ENCODE results near the gene TBX1.

The TBX1 gene

DNA sequence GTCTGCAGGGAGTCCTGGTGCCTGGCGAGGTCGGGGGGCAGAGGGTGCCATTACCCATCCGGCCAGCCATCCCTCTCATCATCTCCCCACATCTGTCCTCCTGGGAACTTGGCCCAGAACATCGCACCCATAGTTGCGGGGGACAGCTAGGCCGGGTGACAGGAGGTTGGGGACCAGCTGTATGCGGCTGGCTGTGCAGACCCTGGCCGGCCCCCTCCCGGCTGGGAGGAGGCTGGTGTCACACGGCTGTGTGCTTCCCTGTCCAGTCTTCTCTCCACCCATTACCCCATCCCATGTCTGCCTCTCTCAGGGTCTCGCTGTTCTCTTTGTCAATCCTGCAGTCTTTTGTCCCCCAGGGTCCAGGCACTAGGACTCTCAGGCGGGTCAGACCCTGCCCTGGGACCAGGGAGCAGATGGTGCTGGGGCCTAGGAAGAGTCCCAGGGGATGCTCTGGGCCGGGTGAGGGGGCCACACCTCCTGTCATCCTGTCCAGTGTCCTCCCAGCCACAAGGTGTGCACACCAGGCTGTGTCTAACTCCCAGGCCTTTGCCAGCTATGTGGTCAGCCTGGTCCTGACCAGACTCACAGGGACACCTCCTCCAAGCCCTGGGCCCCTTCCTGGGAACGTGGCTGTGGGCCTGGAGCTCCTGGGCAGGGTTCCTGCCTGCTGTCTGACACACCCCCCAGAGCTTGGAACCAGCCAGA lies 6.4 kb upstream of the TBX1 start:
- DNase-seq: no peak

DNA sequence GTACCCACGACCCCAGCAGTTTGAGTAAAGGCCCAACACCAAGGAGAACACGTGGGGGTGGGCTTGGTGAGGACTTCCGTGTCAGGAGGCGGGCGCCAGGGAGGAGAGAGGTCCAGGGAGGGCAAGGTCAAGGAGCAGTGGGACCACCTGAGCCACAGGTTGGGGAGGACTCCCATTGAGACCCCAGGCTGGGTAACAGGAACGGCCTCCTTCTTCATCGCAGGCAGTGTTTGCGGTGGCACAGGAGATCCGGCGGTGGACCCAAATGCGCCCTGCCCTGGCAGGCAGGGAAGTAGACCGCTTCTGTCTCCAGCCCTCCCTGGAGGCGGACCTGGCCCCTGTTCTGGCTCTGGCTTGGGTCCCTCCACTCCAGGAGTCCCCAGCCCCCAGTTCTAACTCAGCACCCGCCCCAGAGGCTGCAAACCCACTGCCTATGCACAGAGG lies 5.9 kb upstream of the TBX1 start:
- no peak for DNase-seq

DNA sequence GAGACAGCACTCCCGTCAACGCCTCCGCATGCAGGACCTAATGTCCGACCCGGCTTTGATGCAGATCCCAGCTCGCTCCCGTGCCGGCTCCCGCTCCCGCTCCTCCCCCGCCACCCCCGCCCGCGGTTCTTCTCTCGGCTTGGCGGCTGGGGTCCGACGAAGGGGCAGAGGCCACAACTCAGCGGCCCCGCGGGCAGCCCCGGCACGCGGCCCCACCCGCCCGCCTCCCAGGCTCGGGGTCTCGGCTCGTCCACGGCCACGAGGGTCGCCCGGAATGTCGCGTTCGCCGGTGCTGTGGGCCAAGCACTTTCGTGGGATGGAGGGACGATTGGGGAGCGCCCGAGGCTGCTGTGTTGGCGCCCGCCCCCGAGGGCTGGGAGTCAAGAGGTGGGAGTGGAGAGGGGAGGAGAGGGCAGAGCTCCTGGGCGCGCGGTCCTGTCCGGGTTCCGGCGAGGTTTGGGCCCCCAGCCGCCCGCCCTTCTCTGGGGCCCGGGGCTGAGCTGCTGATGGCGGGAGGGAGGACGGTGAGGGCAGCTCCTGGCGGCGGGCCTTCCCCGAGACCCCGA lies 5.3 kb upstream of the TBX1 start:
- DNase-seq: no peak

DNA sequence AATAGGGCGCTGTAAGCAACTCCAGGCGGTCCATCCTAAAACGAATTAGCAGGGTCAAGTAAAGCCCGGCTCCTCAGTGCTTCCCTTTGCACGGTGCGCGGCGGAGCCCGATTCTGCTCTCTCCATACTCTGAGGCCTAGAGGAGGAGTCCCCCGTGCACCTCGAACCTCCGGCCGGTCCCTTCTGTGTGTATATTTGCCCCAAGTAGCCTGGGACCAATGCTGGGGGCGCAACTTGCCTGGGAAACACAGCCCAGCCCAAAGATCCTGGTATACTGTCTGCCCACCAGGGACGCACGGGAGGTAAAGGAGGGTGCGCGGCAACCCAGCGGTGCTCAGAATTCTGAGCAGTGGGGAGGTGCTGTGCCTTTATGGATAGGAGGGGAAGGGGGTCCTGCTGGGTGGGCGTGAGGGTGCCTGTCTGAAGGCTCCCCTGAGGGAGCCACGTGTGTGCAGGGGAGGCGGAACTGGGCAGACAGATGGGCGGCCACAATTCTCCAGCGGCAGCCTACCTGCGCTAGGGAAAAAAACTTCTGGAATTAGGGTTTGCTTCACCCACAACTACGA lies 4.8 kb upstream of the TBX1 start:
- no peak for DNase-seq

DNA sequence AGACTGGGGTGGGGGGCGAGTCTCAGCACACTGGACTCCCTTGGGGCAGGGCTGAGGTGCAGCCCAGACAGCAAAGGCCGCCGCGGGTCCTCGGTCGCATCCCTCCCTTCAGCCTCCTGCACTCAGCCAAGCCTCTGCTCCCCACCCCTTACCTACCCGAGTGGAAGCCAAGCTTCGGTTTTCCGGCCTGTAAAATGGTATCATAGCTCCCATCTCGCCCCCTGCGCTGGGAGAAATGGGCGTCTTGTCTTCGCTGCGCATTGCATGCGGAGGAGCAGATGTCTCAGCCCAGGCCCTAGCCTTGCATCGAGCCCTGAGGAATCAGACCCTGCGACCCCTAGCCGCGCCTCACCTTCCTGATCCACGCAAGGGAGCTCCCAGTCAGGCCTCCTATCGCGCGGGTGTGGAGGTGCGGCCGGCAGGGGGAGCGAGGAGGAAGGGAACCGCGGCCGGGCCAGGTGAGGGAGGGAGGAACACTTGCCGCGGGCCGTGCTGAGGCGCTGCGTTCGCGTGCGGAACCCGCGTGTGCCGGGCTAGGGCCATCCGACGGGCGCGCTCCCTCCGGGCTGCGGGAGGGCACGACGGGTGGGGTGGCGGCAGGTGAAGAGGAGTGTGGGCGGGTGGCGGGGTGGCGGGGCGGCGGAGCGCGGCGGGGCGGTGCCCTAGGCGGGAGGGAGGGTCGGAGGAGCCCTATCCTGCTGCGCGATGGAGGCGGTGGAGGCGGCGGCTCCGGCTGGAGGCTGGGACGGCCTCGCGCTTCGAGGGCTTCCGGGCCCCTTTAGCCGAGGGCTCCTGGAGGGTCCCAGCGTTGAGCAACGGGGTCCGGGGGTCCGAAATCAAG lies 4.1 kb upstream of the TBX1 start:
- DNase-seq: no peak

DNA sequence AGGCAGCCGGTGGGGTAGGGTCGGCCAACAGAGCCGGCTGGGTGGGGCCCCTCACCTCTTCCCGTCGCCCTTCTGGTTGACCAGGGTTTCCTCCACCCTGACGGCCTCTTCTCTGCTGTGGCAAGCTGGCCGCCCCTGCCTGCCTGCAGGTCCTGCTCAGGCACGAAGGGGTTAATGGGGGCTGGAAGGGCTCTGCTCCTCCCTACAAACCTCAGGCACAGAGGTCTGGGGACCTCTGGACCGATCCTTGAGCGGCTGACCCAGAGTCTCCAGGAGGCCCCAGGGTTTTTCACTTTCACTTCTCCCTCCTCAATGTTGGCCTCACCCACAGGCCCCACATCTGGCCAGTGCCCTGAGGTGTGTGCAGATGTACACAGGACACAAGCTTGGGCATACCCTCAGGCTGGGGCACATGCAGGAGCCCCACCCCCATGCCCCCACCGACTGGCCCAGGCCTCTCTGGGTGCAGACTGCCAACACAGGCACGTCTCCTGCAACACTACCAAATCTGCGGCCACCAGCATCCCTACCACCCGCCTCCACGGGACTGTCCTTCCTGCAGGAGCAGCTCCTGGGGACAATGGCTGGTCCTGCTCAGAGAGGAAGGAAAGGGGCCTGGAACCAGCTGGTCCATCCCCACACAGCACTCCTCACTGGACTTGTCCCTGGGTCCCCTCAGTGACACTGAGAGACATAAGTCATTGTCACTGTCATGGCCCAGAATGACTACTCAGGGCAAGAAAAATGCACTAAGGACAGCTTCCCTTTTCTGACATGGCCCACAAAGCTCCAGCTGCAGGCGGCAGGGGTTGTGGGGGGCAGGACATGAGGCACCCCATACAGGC lies 3.2 kb upstream of the TBX1 start:
- no peak for DNase-seq

DNA sequence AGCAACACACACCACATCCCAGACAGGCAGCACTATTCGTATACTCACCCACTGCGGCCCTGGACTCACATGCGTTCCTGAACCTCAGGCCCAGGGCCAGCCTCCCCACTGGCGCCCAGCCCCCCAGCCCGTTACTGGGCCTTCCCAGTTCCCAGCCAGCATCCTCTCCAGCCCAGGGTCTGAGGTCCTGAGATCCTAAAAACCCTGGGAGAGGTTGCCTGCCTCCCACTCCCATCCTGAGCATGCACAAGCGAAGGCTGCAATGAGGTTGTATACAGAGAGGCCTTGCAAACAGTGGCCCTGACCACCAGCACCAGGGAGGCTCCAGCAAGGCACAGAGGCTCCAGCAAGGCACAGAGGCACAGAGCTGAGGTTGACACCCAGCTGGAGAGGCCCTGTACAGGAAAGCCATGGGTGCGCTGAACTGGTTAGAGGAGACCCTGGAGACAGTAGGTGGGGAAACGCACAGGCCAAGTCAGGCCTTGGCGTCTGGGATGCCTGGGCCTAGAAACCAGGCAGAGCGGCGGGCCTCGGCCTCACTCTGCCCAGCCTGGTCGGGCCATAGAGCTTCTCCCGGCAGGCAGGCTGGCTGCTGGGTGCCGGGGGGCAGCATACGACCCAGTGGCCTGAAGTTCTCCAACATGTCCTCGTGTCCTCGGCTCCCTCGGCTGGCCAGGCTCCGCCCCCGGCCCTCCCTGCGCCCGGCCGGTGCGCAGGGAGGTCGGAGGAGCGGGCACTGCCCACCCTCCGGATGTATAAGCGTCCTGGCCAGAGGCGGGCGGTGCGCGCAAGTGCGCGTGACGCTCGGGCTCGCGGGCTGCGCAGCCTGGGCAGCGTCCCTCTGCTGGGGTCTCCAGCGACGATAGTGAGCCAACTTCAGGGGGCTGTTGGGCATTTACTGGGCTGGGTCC lies 2.3 kb upstream of the TBX1 start:
- DNase-seq: no peak

DNA sequence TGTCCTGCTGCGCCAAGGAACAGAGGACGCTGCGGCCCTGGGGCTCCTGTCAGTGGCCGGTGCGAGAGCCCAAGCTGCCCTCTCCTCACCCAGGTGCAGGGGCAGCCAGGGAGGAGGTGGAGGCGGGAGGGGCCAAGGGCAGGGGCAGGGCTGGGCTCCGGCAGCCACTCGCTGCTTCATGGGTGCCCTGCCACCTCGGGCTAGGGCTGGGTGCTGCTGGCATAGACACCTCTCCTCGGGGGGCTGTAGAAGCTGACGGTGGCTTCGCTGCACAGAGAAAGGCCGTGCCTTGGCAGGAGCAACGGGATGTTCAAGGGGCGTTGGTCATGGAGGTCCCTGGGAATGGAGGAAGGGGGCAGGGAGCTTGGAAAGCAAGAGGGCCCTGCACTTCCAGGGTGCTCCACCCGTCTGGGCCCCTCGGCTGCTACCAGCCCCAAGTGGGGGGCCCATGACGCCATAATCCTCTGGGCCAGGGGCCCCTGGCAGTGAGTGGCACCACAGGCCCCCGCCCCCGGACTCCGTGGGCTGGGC lies 1.6 kb upstream of the TBX1 start:
- no peak for DNase-seq

DNA sequence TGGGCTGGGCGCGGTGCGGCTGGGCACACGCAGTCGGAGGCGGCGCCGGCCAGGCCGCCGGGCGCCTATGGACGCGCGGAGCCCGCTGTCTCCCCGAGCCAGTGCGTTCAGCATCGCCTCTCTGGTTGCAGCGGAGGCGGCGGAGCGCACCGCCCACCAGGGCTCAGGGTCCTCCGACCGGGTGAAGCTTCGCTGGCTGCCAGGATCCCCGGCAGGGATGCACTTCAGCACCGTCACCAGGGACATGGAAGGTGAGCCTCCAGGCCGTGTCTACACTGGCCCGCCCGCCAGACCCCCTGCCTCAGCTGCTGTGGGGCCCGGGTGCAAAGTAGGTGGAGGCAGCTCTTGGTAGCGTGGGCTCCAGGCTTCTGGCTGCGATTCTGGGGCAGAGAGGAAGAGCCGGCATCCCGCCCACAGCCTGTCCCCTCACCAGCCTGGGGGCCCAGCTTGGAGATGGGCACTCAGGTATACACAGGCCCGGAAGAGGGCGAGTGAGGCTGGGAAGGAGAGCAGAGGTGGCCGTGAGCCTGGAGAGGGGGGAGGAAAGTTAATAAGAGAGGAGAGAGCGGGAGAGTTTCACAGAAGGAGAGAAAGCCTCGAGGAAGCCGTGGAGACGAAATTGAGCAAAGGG lies 1.0 kb upstream of the TBX1 start:
- DNase-seq: no peak

DNA sequence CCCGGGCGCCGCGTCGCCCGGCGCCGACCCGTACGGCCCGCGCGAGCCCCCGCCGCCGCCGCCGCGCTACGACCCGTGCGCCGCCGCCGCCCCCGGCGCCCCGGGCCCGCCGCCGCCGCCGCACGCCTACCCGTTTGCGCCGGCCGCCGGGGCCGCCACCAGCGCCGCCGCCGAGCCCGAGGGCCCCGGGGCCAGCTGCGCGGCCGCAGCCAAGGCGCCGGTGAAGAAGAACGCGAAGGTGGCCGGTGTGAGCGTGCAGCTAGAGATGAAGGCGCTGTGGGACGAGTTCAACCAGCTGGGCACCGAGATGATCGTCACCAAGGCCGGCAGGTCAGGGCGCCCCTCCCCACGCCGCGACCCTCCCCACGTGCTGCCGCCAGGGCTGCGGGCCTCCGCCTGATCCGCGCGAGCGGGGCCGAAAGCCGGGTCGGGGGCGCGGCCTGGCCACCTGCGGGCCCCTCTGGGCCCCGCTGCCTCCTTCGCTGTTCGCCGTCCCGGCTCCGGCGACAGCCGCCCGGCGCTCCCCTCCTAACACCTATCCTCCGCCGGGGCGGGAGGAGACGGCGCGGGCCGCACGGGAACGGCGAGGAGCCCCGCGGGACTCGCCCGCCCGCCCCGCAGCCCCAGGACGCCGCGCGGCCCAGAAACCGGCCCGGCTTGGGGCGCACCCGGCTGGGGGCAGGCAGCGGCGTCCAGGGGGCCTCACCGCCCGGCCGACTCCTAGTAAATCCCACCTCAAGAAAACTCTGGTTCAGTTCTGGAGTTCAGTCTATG lies 560 bp downstream of the TBX1 start:
- DNase-seq: no peak

DNA sequence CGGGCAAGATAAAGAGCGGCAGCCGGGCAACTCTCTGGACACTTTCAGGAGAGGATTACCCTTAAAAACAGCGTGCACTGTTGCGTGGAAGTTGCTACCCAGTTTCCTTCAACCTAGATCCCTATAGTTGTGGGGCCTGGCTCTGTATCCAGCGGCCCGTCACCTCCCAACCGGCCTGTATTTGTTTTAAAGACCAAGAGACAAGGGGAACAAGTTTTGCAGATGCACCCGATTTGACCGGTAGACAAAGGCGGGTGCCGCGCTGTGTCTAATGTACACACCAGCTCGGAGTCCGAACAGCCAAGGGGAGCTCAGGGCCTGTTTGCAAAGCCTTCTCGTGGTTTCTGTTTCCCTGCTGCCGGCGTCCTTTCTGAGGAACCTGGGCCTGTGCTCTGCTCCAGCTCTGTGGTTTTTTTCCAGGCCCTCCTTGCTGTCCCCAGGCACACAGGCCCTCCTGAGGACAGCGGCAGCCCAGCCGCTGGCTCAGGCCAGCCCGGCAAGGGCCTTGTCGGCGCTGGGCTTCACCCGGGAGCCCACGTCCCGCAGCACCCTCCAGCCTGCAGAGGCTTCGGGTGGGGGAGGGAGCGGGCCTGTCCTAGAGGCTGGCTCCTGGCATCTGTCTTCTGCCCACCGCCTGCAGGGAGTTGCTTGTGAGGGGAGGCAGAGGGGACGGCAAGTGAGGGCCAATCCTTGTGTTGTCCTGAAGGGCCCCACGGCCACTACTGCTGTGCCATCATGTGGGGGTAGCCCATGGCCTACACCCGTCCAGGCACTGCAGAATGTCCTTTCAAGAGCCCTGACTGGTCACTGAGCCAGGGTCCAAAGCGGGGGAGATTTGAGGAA lies 1.4 kb downstream of the TBX1 start:
- DNase-seq: no peak

DNA sequence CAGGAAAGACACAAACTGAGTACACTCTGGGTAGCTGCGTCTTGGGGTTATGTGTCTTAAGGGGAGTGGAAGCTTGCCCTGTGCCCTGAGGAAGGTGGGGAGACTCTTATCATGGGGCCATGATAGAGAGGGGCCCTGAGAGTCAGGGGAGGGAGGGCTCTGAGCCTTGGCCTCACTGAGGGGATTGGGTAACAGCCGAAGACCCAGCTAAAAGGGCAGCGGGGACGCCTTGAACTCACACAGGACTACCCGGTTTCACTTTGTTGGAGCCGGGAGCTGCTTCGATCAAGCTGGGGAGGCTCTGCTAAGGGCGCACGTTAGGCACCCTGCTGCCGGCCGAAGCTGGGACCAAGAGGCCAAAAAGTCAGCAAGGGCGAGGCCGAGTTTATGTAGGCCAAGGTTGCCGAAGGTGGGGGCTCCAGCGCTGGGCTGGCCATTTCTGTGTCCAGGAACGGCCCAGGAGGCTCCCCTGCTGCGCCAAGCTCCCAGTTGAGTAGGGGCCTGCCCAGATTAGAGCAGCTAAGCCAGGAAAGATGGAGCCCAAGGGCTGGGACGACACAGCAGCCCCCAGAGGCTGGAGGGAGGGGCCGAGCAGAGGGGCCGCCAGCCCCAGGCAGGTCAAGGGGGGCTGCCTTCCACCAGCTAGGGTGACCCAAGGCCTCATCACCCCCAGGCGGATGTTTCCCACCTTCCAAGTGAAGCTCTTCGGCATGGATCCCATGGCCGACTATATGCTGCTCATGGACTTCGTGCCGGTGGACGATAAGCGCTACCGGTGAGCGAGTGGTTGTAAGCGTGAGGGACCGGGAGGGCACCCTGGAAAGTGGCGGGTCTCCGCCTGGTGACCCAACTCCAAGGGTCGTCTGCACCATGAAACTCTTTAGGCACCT lies 2.2 kb downstream of the TBX1 start:
- DNase-seq: no peak

DNA sequence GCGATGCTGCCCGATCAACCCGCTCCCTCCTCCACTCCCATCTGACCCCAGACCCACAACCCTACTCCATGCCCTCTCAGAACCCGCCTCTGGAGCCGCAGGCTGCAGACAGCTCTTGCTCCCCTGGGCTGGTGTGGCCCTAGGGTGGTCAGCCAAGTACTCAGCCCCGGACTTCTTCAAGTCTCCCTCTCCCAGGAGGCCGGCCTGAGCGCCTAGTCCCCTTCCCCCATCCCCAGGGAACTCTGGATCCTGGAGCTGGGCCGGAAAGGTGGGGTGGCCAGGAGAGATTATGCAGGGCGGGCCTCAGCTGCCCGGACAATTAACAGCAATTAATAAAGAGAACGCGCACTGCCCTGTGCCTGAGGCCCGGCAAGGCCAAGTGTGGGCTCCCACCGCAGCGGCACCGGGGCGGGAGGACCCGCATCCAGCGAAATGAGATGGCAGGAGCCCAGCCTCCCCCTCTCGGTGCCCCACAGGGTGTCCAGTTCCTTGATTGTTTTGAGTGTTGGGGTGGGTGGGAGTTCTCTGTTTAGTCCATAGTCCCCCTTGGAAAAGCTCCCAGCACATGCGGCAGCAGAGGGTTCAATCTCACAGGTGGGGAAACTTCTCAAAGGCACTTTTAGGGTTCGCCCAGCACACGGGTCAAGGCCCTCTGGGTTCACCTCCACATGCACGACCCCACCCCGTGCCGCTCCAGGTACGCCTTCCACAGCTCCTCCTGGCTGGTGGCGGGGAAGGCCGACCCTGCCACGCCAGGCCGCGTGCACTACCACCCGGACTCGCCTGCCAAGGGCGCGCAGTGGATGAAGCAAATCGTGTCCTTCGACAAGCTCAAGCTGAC lies 3.1 kb downstream of the TBX1 start:
- DNase-seq: no peak

DNA sequence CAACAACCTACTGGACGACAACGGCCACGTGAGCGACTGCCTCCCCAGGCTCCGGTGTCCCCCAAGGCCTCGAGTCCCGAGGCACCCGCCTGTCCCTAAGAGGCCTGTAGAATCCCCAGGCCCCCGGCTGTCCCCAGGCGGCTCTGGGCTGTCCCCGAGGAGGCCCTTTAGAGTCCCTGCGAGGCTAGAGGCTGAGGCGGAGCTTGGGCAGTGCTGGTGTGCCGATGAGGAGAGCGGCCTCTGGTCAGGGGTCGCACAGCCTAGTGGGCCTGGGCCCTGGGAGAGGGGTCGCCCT lies 3.7 kb downstream of the TBX1 start:
- no peak for DNase-seq

DNA sequence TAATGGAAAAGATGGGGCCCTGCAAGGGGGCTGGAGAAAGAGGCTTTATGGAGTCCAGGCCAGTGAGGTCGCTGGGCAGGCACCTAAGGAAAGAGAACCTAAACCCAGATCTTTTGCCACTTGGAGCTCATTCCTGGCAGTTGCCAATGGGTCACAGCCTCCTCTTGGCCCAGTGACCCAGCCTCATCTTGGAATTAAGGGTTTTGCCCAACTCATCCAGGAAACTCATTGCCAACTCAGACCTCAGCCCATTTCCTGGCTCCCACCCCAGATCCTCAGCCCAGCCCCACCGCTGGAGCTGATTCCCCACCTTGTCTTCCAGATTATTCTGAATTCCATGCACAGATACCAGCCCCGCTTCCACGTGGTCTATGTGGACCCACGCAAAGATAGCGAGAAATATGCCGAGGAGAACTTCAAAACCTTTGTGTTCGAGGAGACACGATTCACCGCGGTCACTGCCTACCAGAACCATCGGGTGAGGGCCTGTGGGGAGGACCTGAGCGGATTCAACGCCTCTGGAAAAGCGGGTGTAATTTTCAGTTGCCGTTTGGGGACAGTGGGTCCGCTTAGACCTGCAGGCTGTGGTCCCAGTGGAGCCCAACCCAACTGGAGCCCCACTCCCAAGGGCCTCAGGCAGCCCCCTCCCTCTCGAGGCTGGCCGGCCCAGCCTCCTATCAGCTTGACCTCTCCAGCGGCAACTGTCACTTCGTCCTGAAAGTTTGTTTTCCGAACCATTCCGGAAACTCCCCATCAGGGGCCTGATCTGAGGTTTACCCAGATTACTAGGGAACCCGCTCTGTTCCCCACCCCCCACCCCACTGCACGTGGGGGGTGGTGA lies 4.3 kb downstream of the TBX1 start:
- no peak for DNase-seq
